OCI-LY7 (cell line): ENCODE measurements around the gene VCX. TPM values are rescaled to one million over a fixed set of nuclear protein-coding genes. Genes with fewer than 3 reads are reported as not detected.

Source experiments
- BruUV-seq: library from RNA; stranded (reverse); fragments of 400-500 nt; replicated peaks from 2 replicates; lab custom pipeline; 2021; lab: Mats Ljungman, UMichigan
- CTCF ChIA-PET: fragments of 300-600 bp; sonication (Branson Sonifier 250); formaldehyde crosslinking; loops from one replicate; lab custom pipeline; 2022; ENCODE audit warnings: antibody characterized with exemption; ENCODE audit not compliant: unreplicated experiment; lab: Charles Lee
- POLR2A ChIA-PET: fragments of 300-600 bp; sonication (Branson Sonifier 250); formaldehyde crosslinking; loops from one replicate; lab custom pipeline; 2022; ENCODE audit warnings: antibody characterized with exemption; lab: Charles Lee
- DNase-seq: peaks from one replicate; pipeline ENCODE4 v3.0.0-alpha.2; 2015; ENCODE audit warnings: low spot score
- H2AFZ ChIP-seq: fragments of 200-600 bp; sonication (generic), shearing (Covaris generic); 2 replicates; pipeline ENCODE4 v1.6.1; 2014; ENCODE audit warnings: mild to moderate bottlenecking, antibody characterized with exemption, low read length, moderate library complexity
- H3K27ac ChIP-seq: fragments of 200-600 bp; sonication (generic); 2 replicates; pipeline ENCODE4 v1.5.1; 2014; ENCODE audit warnings: mixed run types, low read depth, mild to moderate bottlenecking, moderate library complexity, low read length, inconsistent platforms; ENCODE audit not compliant: poor library complexity, severe bottlenecking
- H3K36me3 ChIP-seq: fragments of 200-600 bp; sonication (generic); 2 replicates; pipeline ENCODE4 v1.6.1; 2014; ENCODE audit warnings: mild to moderate bottlenecking, antibody characterized with exemption, low read length, moderate library complexity, mixed read lengths; ENCODE audit not compliant: insufficient read depth
- H3K4me1 ChIP-seq: fragments of 200-600 bp; sonication (generic); 2 replicates; pipeline ENCODE4 v1.5.1; 2014; ENCODE audit warnings: mild to moderate bottlenecking, low read length; ENCODE audit not compliant: insufficient read depth, poor library complexity, severe bottlenecking
- H3K4me2 ChIP-seq: fragments of 200-600 bp; sonication (generic); 2 replicates; pipeline ENCODE4 v1.6.1; 2014; ENCODE audit warnings: mild to moderate bottlenecking, low read length
- H3K4me3 ChIP-seq: fragments of 200-600 bp; sonication (generic); 2 replicates; pipeline ENCODE4 v1.5.1; 2014; ENCODE audit warnings: mild to moderate bottlenecking, low read depth, low read length; ENCODE audit not compliant: poor library complexity, severe bottlenecking
- H3K79me2 ChIP-seq: fragments of 200-600 bp; sonication (generic); 2 replicates; pipeline ENCODE4 v1.6.1; 2016; ENCODE audit warnings: low read depth, mild to moderate bottlenecking, low read length, moderate library complexity, mixed read lengths; ENCODE audit not compliant: insufficient read depth
- H3K9me2 ChIP-seq: fragments of 200-600 bp; sonication (generic); 2 replicates; pipeline ENCODE4 v1.6.1; 2016; ENCODE audit warnings: mild to moderate bottlenecking, low read length, mixed read lengths; ENCODE audit not compliant: insufficient read depth
- H3K9me3 ChIP-seq: fragments of 200-600 bp; sonication (generic); 2 replicates; pipeline ENCODE4 v1.6.1; 2014; ENCODE audit warnings: mild to moderate bottlenecking, mixed run types, low read length, mixed read lengths
- H4K20me1 ChIP-seq: fragments of 200-600 bp; sonication (generic); 2 replicates; pipeline ENCODE4 v1.6.1; 2014; ENCODE audit warnings: mild to moderate bottlenecking, antibody characterized with exemption, low read length, moderate library complexity, mixed read lengths; ENCODE audit not compliant: insufficient read depth
- CTCF ChIP-seq: fragments of 200-600 bp; sonication (generic); conservative IDR thresholded peaks from 2 replicates; pipeline ENCODE4 v1.5.1; 2014; ENCODE audit warnings: mild to moderate bottlenecking, antibody characterized with exemption, low read length, moderate library complexity, mixed read lengths
- EZH2phosphoT487 ChIP-seq: fragments of 200-600 bp; sonication (generic); IDR thresholded peaks from 2 replicates; pipeline ENCODE4 v1.6.1; 2018; ENCODE audit warnings: low read depth, borderline replicate concordance, mild to moderate bottlenecking, mixed run types, antibody characterized with exemption, low read length, moderate library complexity, mixed read lengths
- intact Hi-C: fragments of 100-400 bp; cut with micrococcal nuclease; formaldehyde crosslinking; loops from one replicate; pipeline ENCODE4 v1.10.0; 2022; ENCODE audit not compliant: unreplicated experiment
- total RNA-seq, 2 experiments: library from RNA; depleted of rRNA in 1 of 2; stranded (reverse); fragments of >200 nt in 1 of 2; shearing (Covaris generic) in 1 of 2; gene quantifications; 2 replicates each; pipeline ENCODE4 v1.2.3, GENCODE V29; 2014 to 2022

VCX gene
- total RNA-seq, 2 experiments from 2014 or later, result not detected

- Histone ChIP-seq H3K4me2 (no peak overlapping the region), H3K4me1 (no peaks in the 10 kb centered on the region), H3K36me3 (no peaks in the 10 kb centered on the region), H3K79me2 (no peaks in the 10 kb centered on the region), H3K9me2 (no peaks in the 10 kb centered on the region), H3K9me3 (no peaks in the 10 kb centered on the region), H3K27ac (no peak overlapping the region), H3K4me3 (no peak overlapping the region), H4K20me1 (no peaks in the 10 kb centered on the region), H2AFZ (no peak overlapping the region)
- no peak for DNase-seq
- intact Hi-C loops, result no loop called here
- CTCF ChIA-PET, result no interaction called here
- no peak for TF ChIP-seq EZH2phosphoT487
- no peak for TF ChIP-seq CTCF
- POLR2A ChIA-PET, result no interaction called here
- no TSS peak for BruUV-seq
These were observed 49.0 kb downstream of the VCX start for GRCh38 chrX:7891928-7892327.

Other genes starting within 250 kb of the VCX start
- gene PNPLA4, start 84.2 kb downstream of the VCX start, total RNA-seq (2014; rRNA removed; shearing (Covaris generic)), result 4.4 and 11.0 TPM in 2 replicates
- 10.7 and 14.6 TPM in 2 replicates for gene PNPLA4, start 84.2 kb downstream of the VCX start, total RNA-seq (2022)